Suprapubic skin (tissue), 4 donors: ENCODE measurements around the gene NME3. TPM values are rescaled to one million over a fixed set of nuclear protein-coding genes. Genes with fewer than 3 reads are reported as not detected.

ENCODE experiments used
- DNase-seq, 2 donors: peaks; one replicate each; pipeline ENCODE4 v3.0.0-alpha.2; 2019; ENCODE audit warnings: low spot score in 2 of 2
- H3K27ac ChIP-seq: fragments of 200-600 bp; sonication (generic); one replicate; pipeline ENCODE4 v1.5.1; 2019
- H3K27me3 ChIP-seq: fragments of 200-600 bp; sonication (generic); one replicate; pipeline ENCODE4 v1.5.1; 2019
- H3K36me3 ChIP-seq: fragments of 200-600 bp; sonication (generic); one replicate; pipeline ENCODE4 v1.5.1; 2019
- H3K4me1 ChIP-seq: fragments of 200-600 bp; sonication (generic); one replicate; pipeline ENCODE4 v1.5.1; 2019
- H3K4me3 ChIP-seq: fragments of 200-600 bp; sonication (generic); one replicate; pipeline ENCODE4 v1.5.1; 2019; ENCODE audit warnings: mild to moderate bottlenecking
- H3K9me3 ChIP-seq: fragments of 200-600 bp; sonication (generic); one replicate; pipeline ENCODE4 v1.5.1; 2019
- EP300 ChIP-seq: sonication (generic); formaldehyde crosslinking; IDR thresholded peaks from one replicate; pipeline ENCODE4 v1.6.1; 2017; ENCODE audit warnings: antibody characterized with exemption
- POLR2A ChIP-seq, 2 donors: fragments of 450-650 bp; IDR thresholded peaks; one replicate each; pipeline ENCODE4 v1.6.1; 2017; ENCODE audit warnings: antibody characterized with exemption in 2 of 2, mild to moderate bottlenecking in 2 of 2, moderate library complexity in 2 of 2
- POLR2AphosphoS5 ChIP-seq, 3 donors: sonication (generic); formaldehyde crosslinking; IDR thresholded peaks; one replicate each; pipeline ENCODE4 v1.6.1; 2017; ENCODE audit warnings: antibody characterized with exemption in 3 of 3
- WGBS: methylation state at CpG from one replicate; pipeline ENCODE4 v1.1.5; 2018; 5-methylcytosine and 5-hydroxymethylcytosine counted together
- total RNA-seq, 4 donors: library from RNA; depleted of rRNA; stranded (reverse); fragments of >200 nt; gene quantifications; one replicate each; pipeline ENCODE4 v1.1.0, GENCODE V29; 2016
- TF ChIP-seq, protein P1 (sequence below), 2 donors: fragments of 200-600 bp in 1 of 2; fragments of 450-650 bp in 1 of 2; sonication (generic) in 1 of 2; IDR thresholded peaks; one replicate each; pipeline ENCODE4 v1.5.1; 2016 to 2019; ENCODE audit warnings: antibody characterized with exemption in 2 of 2, mild to moderate bottlenecking in 1 of 2, moderate library complexity in 1 of 2

NME3 gene
- total RNA-seq, 4 donors from 2014 or later, result 76.9 to 115 (median 103) TPM

DNA sequence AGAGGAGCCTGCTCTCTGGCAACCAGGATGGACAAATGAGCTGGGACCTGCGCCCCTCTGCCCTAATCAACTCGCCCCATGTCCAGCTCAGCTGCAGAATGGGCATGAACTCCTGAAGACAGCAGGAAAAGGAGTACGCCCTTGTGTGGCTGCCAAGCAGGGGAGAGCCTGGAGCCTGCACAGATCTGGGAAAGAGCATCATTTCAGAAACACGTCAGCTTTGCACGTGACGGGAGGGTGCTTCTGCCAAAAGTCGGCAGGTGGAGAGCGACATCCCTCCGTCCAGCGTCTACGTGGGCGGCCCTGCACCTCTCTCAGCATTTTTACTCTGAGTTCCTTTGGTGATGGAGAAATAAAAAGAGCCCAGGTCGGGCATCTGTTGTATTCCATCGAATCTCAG is 18.5 kb downstream of the NME3 start:
- Histone ChIP-seq H3K27ac (no peak overlapping the region), H3K9me3 (no peaks in the 10 kb centered on the region), H3K4me1 (peaks cover 11% of the 10 kb centered on the region), H3K36me3 (peaks cover 61% of the 10 kb centered on the region), H3K4me3 (no peak overlapping the region), H3K27me3 (no peaks in the 10 kb centered on the region)
- WGBS, result 95% methylated on average over 14 of the region's 14 CpGs
- no peak for DNase-seq
- TF ChIP-seq POLR2A (IDR thresholded peaks at IDR 0.05), result no peak
- no peak for TF ChIP-seq EP300
- TF ChIP-seq, protein P1, sequence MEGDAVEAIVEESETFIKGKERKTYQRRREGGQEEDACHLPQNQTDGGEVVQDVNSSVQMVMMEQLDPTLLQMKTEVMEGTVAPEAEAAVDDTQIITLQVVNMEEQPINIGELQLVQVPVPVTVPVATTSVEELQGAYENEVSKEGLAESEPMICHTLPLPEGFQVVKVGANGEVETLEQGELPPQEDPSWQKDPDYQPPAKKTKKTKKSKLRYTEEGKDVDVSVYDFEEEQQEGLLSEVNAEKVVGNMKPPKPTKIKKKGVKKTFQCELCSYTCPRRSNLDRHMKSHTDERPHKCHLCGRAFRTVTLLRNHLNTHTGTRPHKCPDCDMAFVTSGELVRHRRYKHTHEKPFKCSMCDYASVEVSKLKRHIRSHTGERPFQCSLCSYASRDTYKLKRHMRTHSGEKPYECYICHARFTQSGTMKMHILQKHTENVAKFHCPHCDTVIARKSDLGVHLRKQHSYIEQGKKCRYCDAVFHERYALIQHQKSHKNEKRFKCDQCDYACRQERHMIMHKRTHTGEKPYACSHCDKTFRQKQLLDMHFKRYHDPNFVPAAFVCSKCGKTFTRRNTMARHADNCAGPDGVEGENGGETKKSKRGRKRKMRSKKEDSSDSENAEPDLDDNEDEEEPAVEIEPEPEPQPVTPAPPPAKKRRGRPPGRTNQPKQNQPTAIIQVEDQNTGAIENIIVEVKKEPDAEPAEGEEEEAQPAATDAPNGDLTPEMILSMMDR (IDR thresholded peaks at IDR 0.05), result no peak
- TF ChIP-seq POLR2AphosphoS5 (IDR thresholded peaks at IDR 0.05), result no peak

- TF ChIP-seq EP300 (no peak), POLR2AphosphoS5 (IDR thresholded peaks at IDR 0.05) (no peak), POLR2A (IDR thresholded peaks at IDR 0.05) (no peak)
- TF ChIP-seq, protein P1 (IDR thresholded peaks at IDR 0.05), result no peak
- H3K36me3 ChIP-seq, result peaks cover 65% of the 10 kb centered on the region
- H3K27me3 ChIP-seq, result no peaks in the 10 kb centered on the region
- no peak overlapping the region for H3K27ac ChIP-seq
- peaks cover 11% of the 10 kb centered on the region for H3K4me1 ChIP-seq
- 94% methylated on average over 16 of the region's 16 CpGs for WGBS
- H3K9me3 ChIP-seq, result no peaks in the 10 kb centered on the region
- no peak overlapping the region for H3K4me3 ChIP-seq
- no peak for DNase-seq
Observed at GRCh38 chr16:1751946-1752345, 19.4 kb downstream of the NME3 start.

GRCh38 chr16:1749152-1750117 is 21.9 kb downstream of the NME3 start:
- no peaks in the 10 kb centered on the region for H3K9me3 ChIP-seq
- H3K4me1 ChIP-seq, result peaks cover 3% of the 10 kb centered on the region
- DNase-seq, result no peak
- H3K27ac ChIP-seq, result no peak overlapping the region
- H3K36me3 ChIP-seq, result peaks cover 85% of the 10 kb centered on the region
- TF ChIP-seq EP300 (no peak), POLR2AphosphoS5 (IDR thresholded peaks at IDR 0.05) (no peak), POLR2A (IDR thresholded peaks at IDR 0.05) (no peak)
- TF ChIP-seq, protein P1 (IDR thresholded peaks at IDR 0.05), result no peak
- H3K4me3 ChIP-seq, result no peak overlapping the region
- WGBS, result 91% methylated on average over 23 of the region's 29 CpGs
- H3K27me3 ChIP-seq, result no peaks in the 10 kb centered on the region

DNA sequence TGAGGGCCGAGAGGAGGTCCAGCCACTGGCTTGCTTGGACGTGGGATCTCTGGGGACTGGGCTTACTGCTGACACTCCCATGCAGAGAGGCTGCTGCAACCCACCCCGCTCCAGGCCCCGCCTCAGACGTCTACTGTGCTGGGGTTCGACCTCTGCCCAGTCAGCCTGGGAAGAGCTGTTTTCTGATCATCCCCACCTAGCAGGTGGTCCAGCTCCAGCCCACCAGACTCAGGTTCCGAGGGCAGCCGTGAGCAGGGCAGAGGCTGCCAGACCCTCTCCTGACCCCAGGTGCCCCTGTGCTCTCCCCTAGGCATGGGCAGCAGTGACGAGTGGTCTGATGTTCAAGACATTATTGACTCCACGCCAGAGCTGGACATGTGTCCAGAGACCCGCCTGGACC is 23.4 kb downstream of the NME3 start:
- Histone ChIP-seq H3K9me3 (no peaks in the 10 kb centered on the region), H3K36me3 (peaks cover 93% of the 10 kb centered on the region), H3K4me1 (no peaks in the 10 kb centered on the region), H3K27ac (no peak overlapping the region), H3K27me3 (no peaks in the 10 kb centered on the region), H3K4me3 (no peak overlapping the region)
- WGBS, result 82% methylated on average over 8 of the region's 11 CpGs
- no peak for DNase-seq
- TF ChIP-seq, protein P1 (IDR thresholded peaks at IDR 0.05), result no peak
- TF ChIP-seq POLR2A (IDR thresholded peaks at IDR 0.05) (no peak), EP300 (no peak), POLR2AphosphoS5 (IDR thresholded peaks at IDR 0.05) (no peak)

GRCh38 chr16:1746693-1747195 is 24.6 kb downstream of the NME3 start:
- Histone ChIP-seq H3K4me1 (no peaks in the 10 kb centered on the region), H3K9me3 (no peaks in the 10 kb centered on the region), H3K27me3 (no peaks in the 10 kb centered on the region), H3K27ac (no peak overlapping the region), H3K4me3 (no peak overlapping the region), H3K36me3 (peaks cover 87% of the 10 kb centered on the region)
- 88% methylated on average over 24 of the region's 31 CpGs for WGBS
- DNase-seq, result no peak
- TF ChIP-seq, protein P1 (IDR thresholded peaks at IDR 0.05), result no peak
- TF ChIP-seq EP300 (no peak), POLR2A (IDR thresholded peaks at IDR 0.05) (no peak), POLR2AphosphoS5 (IDR thresholded peaks at IDR 0.05) (no peak)
